ENCODE results near the gene YIPF7.

Gene YIPF7

GRCh38 chr4:44651425-44651824 lies at the start of gene YIPF7:
Gene YIPF7 (minus strand): TSS chr4:44651625. CDS start chr4:44650100, 1,525 bp downstream.
- no peak for DNase-seq

GRCh38 chr4:44701037-44701436 lies 49.6 kb upstream of the YIPF7 start:
- no peak for DNase-seq

- no peak for DNase-seq
Measured at GRCh38 chr4:44700427-44700826, 49.0 kb upstream of the YIPF7 start.

GRCh38 chr4:44684648-44685047 lies 33.2 kb upstream of the YIPF7 start:
- DNase-seq = no peak

- no peak for DNase-seq
Measured at GRCh38 chr4:44679060-44679459, 27.6 kb upstream of the YIPF7 start.

GRCh38 chr4:44678094-44679041 lies 26.9 kb upstream of the YIPF7 start, which contains the start of gene GUF1:
Gene GUF1 (plus strand): TSS chr4:44678420. CDS start chr4:44678623, 203 bp downstream.
- peak; percentile 80 to 81 for DNase-seq

GRCh38 chr4:44675366-44675765 lies 23.9 kb upstream of the YIPF7 start:
- no peak for DNase-seq

GRCh38 chr4:44674471-44674870 lies 23.0 kb upstream of the YIPF7 start:
- DNase-seq = no peak

GRCh38 chr4:44671636-44672035 lies 20.2 kb upstream of the YIPF7 start:
- DNase-seq = no peak

GRCh38 chr4:44670506-44671199 lies 19.2 kb upstream of the YIPF7 start:
- DNase-seq = no peak

GRCh38 chr4:44668526-44668925 lies 17.1 kb upstream of the YIPF7 start:
- no peak for DNase-seq

GRCh38 chr4:44663539-44664263 lies 12.3 kb upstream of the YIPF7 start:
- no peak for DNase-seq

- no peak for DNase-seq
Measured at GRCh38 chr4:44662623-44663005, 11.2 kb upstream of the YIPF7 start.

GRCh38 chr4:44661940-44662622 lies 10.7 kb upstream of the YIPF7 start:
- no peak for DNase-seq

GRCh38 chr4:44660396-44660795 lies 9.0 kb upstream of the YIPF7 start:
- no peak for DNase-seq

GRCh38 chr4:44652002-44652401 lies 577 bp upstream of the YIPF7 start:
- DNase-seq = no peak

- DNase-seq = no peak
Measured at GRCh38 chr4:44646151-44646550, 5.3 kb downstream of the YIPF7 start.

- no peak for DNase-seq
Measured at GRCh38 chr4:44638091-44638490, 13.3 kb downstream of the YIPF7 start.

- no peak for DNase-seq
Measured at GRCh38 chr4:44632733-44633132, 18.7 kb downstream of the YIPF7 start.

- DNase-seq = no peak
Measured at GRCh38 chr4:44632089-44632488, 19.3 kb downstream of the YIPF7 start.

GRCh38 chr4:44629280-44629866 lies 22.1 kb downstream of the YIPF7 start:
- DNase-seq = peak; percentile 19 to 42

GRCh38 chr4:44623676-44624075 lies 27.7 kb downstream of the YIPF7 start:
- DNase-seq = no peak

All from stimulated activated CD4-positive, alpha-beta T cell treated with anti-CD3 and anti-CD28 coated beads, Interleukin-2, amount 100 ng/mL, for 48 hours (primary cell).